Esophagus muscularis mucosa (tissue), 4 donors: ENCODE measurements around the gene ABHD5.

Experiments used
- CTCF ChIP-seq, 3 experiments: fragments of 200-600 bp in 2 of 3; fragments of 450-650 bp in 1 of 3; sonication (generic) in 2 of 3; IDR thresholded peaks; one replicate each; pipeline ENCODE4 v1.5.1; 2017 to 2019; ENCODE audit warnings: antibody characterized with exemption in 3 of 3, mild to moderate bottlenecking in 2 of 3, moderate library complexity in 1 of 3
- EP300 ChIP-seq: sonication (generic); formaldehyde crosslinking; IDR thresholded peaks from one replicate; pipeline ENCODE4 v1.6.1; 2017; ENCODE audit warnings: antibody characterized with exemption
- POLR2A ChIP-seq: fragments of 450-650 bp; IDR thresholded peaks from one replicate; pipeline ENCODE4 v1.6.1; 2017; ENCODE audit warnings: antibody characterized with exemption, moderate library complexity, mild to moderate bottlenecking, low read depth

- no peak for TF ChIP-seq CTCF (IDR thresholded peaks at IDR 0.05)
- TF ChIP-seq POLR2A = no peak
- no peak for TF ChIP-seq EP300
These were observed 91.8 kb downstream of the ABHD5 start for GRCh38 chr3:43782541-43782940.
